ENCODE data around the gene LASP1NB.
"Not testable (repeated sequence)": the region's sequence is repeated elsewhere in the genome, so short reads cannot be mapped to it uniquely, and the experiment has no call there.

The LASP1NB gene

DNA sequence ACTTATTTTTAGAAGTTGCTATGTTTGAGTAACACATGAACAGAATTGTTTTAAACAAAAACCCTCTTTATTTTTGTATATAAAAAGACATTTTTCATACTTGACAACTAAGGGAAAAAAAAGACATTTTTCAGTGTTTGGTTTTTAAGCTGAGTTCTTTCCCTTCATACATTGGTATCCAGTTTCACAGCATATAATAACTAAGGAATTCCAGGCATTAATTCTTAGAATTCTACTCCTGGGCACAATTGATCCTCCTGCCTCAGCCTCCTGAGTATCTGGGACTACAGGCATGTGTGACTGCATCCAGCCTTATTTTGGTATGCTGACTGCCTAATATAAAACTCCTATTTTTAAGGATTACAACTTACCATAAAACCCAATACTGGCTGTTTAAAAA is 33.3 kb downstream of the LASP1NB start:
- in situ Hi-C loops (cut with HindIII; ENCODE audit: low sequenced_read_pairs) = no loop called here

DNA sequence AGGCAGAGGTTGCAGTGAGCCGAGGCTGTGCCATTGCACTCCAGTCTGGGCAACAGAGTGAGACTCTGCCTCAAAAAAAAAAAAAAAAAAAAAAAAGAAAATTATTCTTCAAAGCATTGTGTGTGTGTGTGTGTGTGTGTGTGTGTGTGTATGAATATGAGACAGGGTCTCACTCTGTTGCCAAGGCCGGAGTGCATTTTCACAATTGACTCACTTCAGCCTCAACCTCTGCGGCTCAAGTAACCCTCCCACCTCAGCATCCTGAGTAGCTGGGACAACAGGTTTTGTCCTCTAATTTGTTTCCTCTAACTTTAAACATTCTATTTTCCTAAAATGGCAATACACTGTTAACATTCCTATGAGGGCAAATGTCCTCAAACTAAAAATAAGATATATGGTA is 34.1 kb downstream of the LASP1NB start:
- in situ Hi-C loops (cut with HindIII; ENCODE audit: low sequenced_read_pairs) = no loop called here

DNA sequence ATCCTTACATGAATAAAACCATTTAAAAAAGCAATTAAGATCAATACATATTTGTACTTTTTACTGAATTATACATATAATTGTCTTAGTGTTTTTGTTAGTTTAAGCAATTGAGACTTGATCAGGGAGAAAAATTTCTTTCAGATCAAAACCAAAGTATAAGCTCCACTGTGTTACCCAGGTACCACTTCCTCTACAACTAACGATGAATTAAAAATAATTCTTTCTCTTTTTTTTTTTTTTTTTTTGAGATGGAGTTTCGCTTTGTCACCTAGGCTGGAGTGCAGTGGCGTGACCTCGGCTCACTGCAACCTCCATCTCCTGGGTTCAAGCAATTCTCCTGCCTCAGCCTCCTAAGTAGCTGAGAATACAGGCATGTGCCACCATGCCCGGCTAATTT is 35.0 kb downstream of the LASP1NB start:
- in situ Hi-C loops (cut with HindIII; ENCODE audit: low sequenced_read_pairs) = no loop called here

DNA sequence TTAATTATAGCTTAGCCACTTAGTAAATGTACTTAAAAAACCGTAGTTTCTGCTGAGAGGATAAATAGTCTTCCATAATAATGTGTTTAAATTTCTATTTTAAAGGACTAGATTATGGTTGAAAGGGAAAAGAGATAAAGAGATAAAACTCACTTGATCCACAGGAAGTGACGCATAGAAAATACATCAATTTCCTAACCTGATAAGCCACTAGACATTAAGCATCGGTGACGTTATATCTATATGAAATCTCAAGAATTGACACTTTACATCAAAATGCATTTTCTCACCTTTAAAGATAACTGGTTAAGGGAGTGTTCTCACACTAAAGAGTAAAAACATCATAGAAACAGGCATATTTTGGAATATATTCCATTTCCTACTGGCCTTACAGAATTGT is 36.0 kb downstream of the LASP1NB start:
- in situ Hi-C loops (cut with HindIII; ENCODE audit: low sequenced_read_pairs) = no loop called here

DNA sequence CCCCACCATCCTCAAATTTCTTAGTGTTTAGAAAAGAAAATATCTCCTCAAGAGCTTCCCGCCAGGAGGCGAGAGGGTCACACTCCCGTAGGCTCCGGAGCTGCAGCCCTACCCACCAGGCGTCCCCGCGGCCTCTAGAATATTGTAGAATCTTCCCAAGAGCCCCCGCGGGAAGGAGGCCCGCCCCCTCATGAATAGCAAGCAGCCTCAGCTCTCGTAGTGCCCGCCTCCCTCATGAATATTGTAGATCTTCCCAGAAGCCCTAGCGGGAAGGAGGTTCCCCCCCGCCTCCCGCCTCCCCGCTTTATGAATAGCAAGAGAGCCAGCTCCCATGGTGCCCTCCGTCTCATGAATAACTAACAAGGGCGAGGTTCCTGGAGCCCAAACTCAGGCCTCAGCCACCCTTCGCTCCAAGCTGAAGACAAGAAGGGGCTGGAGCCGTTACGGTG is 41.9 kb downstream of the LASP1NB start, which contains the start of gene FBXO47:
Gene FBXO47 (minus strand): TSS at position 114 of the 449 bp plus-strand sequence. CDS start 4,378 bp downstream, outside the sequence.
- in situ Hi-C loops (cut with HindIII; ENCODE audit: low sequenced_read_pairs) = no loop called here

DNA sequence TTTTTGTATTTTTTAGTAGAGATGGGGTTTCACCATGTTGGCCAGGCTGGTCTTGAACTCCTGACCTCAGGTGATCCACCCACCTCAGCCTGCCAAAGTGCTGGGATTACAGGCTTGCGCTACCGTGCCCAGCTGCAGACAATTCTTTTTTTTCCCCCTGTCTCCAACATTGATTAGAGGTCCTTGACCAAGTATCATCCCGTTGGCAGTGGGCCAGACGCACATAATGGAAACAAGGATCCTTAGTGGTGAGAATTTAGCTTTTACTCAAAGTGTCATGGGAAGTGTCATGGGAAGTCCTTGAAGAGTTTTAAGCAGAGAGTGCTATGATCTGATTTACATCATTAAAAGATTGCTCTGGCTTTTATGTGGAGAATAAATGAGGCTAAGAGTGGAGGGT is 43.9 kb downstream of the LASP1NB start:
- in situ Hi-C loops (cut with HindIII; ENCODE audit: low sequenced_read_pairs) = no loop called here

DNA sequence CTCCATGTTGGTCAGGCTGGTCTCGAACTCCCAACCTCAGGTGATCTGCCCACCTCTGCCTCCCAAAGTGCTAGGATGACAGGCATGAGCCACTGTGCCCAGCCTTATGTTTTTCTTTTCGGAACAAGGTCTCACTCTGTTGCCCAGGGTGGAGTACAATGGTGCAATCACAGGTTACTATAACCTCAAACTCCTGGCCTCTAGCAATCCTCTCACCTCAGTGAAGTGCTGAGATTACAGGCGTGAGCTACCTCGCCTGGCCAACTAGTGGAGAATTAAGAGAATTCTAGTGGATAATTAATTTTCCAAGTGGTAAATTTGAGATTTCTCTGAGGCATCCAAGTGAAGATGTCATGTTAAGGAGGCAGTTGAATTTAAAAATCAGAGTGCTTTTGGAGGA is 44.7 kb downstream of the LASP1NB start:
- in situ Hi-C loops (cut with HindIII; ENCODE audit: low sequenced_read_pairs) = no loop called here

DNA sequence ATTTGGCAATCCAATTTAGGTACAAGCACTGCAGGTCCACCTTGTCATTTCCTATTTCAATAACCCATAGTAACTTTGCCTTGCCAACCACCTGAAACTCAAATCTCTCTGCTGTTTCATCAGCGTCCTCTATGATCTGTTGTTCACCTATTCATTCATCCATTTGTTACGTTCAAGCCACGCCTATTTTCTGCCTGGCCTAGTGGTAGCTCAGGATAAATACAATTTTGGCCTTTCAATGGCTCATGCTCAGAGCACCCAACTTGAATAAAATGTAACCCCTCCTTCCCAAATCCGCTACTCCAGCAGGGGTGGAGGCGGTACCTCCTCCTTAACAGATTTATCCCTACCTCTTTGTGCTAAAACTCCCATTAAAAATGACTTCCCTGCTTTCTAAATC is 45.4 kb downstream of the LASP1NB start:
- in situ Hi-C loops (cut with HindIII; ENCODE audit: low sequenced_read_pairs) = no loop called here

DNA sequence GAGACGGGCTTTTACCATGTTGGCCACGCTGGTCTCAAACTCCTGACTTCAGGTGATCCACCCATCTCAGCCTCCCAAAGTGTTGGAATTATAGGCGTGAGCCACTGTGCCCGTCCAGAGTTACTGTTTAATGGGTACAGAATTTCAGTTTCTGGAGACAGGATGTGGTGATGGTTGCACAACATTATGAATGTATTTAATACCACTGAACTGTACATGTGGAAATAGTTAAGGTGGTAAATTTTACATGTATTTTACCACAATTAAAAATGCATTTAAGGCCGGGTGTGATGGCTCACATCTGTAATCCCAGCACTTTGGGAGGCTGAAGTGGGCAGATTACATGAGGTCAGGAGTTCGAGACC is 50.8 kb downstream of the LASP1NB start:
- in situ Hi-C loops (cut with HindIII; ENCODE audit: low sequenced_read_pairs) = not testable (repeated sequence)

DNA sequence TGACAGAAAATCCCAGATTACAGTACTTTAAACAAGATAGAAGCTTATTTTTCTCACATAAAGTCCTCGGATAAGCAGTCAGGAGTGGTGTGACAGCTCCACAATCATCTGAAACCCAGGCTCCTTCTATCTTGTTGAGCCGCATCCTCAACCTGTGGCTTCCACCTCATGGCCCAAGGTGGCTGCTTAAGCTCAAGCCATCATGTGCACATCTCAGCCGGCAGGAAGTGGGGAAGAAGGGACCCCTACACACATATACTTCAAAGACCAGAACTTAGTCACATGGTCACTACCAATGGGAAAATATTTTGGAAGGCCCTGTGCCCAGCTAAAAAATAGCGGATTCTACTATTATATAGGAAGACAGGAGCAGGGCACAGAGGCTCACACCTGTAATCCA is 52.8 kb downstream of the LASP1NB start:
- in situ Hi-C loops (cut with HindIII; ENCODE audit: low sequenced_read_pairs) = no loop called here

All from endothelial cell of hepatic sinusoid (primary cell).